Measurements from ENCODE around the gene EYS. TPM values are rescaled to one million over a fixed set of nuclear protein-coding genes. Genes with fewer than 3 reads are reported as not detected.

Gene EYS
- polyA plus RNA-seq, 3 donors, result 0.69 to 0.79 (median 0.70) TPM

- no peak for DNase-seq (ENCODE audit: extremely low read depth in 1 of 11, low read depth in 9 of 11, low spot score in 4 of 11)
These were observed 989.7 kb downstream of the EYS start for GRCh38 chr6:64717281-64717680.

GRCh38 chr6:64715624-64716023, 991.4 kb downstream of the EYS start:
- DNase-seq (ENCODE audit: extremely low read depth in 1 of 11, low read depth in 9 of 11, low spot score in 4 of 11), result no peak

- DNase-seq (ENCODE audit: extremely low read depth in 1 of 11, low read depth in 9 of 11, low spot score in 4 of 11), result no peak
These were observed 993.0 kb downstream of the EYS start for GRCh38 chr6:64714073-64714472.

- no peak for DNase-seq (ENCODE audit: extremely low read depth in 1 of 11, low read depth in 9 of 11, low spot score in 4 of 11)
These were observed 993.9 kb downstream of the EYS start for GRCh38 chr6:64713175-64713574.

- no peak for DNase-seq (ENCODE audit: extremely low read depth in 1 of 11, low read depth in 9 of 11, low spot score in 4 of 11)
These were observed 994.4 kb downstream of the EYS start for GRCh38 chr6:64712606-64713005.

- DNase-seq (ENCODE audit: extremely low read depth in 1 of 11, low read depth in 9 of 11, low spot score in 4 of 11), result no peak
These were observed 1003.1 kb downstream of the EYS start for GRCh38 chr6:64703922-64704321.

- DNase-seq (ENCODE audit: extremely low read depth in 1 of 11, low read depth in 9 of 11, low spot score in 4 of 11), result no peak
These were observed 1011.0 kb downstream of the EYS start for GRCh38 chr6:64696053-64696452.

GRCh38 chr6:64694356-64694755, 1012.7 kb downstream of the EYS start:
- DNase-seq (ENCODE audit: extremely low read depth in 1 of 11, low read depth in 9 of 11, low spot score in 4 of 11), result no peak

- no peak for DNase-seq (ENCODE audit: extremely low read depth in 1 of 11, low read depth in 9 of 11, low spot score in 4 of 11)
These were observed 1016.0 kb downstream of the EYS start for GRCh38 chr6:64691064-64691463.

- DNase-seq (ENCODE audit: extremely low read depth in 1 of 11, low read depth in 9 of 11, low spot score in 4 of 11), result no peak
These were observed 1021.6 kb downstream of the EYS start for GRCh38 chr6:64685401-64685800.

- no peak for DNase-seq (ENCODE audit: extremely low read depth in 1 of 11, low read depth in 9 of 11, low spot score in 4 of 11)
These were observed 1023.3 kb downstream of the EYS start for GRCh38 chr6:64683682-64684081.

- DNase-seq (ENCODE audit: extremely low read depth in 1 of 11, low read depth in 9 of 11, low spot score in 4 of 11), result no peak
These were observed 1025.4 kb downstream of the EYS start for GRCh38 chr6:64681416-64682160.

GRCh38 chr6:64680446-64680845, 1026.6 kb downstream of the EYS start:
- DNase-seq (ENCODE audit: extremely low read depth in 1 of 11, low read depth in 9 of 11, low spot score in 4 of 11), result no peak

GRCh38 chr6:64679416-64679815, 1027.6 kb downstream of the EYS start:
- DNase-seq (ENCODE audit: extremely low read depth in 1 of 11, low read depth in 9 of 11, low spot score in 4 of 11), result no peak

- DNase-seq (ENCODE audit: extremely low read depth in 1 of 11, low read depth in 9 of 11, low spot score in 4 of 11), result no peak
These were observed 1034.4 kb downstream of the EYS start for GRCh38 chr6:64672651-64673050.

GRCh38 chr6:64672131-64672530, 1034.9 kb downstream of the EYS start:
- DNase-seq (ENCODE audit: extremely low read depth in 1 of 11, low read depth in 9 of 11, low spot score in 4 of 11), result no peak

- no peak for DNase-seq (ENCODE audit: extremely low read depth in 1 of 11, low read depth in 9 of 11, low spot score in 4 of 11)
These were observed 1041.9 kb downstream of the EYS start for GRCh38 chr6:64665137-64665536.

- DNase-seq (ENCODE audit: extremely low read depth in 1 of 11, low read depth in 9 of 11, low spot score in 4 of 11), result no peak
These were observed 1042.5 kb downstream of the EYS start for GRCh38 chr6:64664480-64664879.

GRCh38 chr6:64644024-64644423, 1063.0 kb downstream of the EYS start:
- DNase-seq (ENCODE audit: extremely low read depth in 1 of 11, low read depth in 9 of 11, low spot score in 4 of 11), result no peak

- no peak for DNase-seq (ENCODE audit: extremely low read depth in 1 of 11, low read depth in 9 of 11, low spot score in 4 of 11)
These were observed 1076.1 kb downstream of the EYS start for GRCh38 chr6:64630901-64631300.

- DNase-seq (ENCODE audit: extremely low read depth in 1 of 11, low read depth in 9 of 11, low spot score in 4 of 11), result no peak
These were observed 1084.1 kb downstream of the EYS start for GRCh38 chr6:64622944-64623343.
